Thyroid gland (tissue), 4 donors: Measurements from ENCODE around the gene KIF2C.

ENCODE experiments used
- CTCF ChIP-seq, 6 experiments: fragments of 200-600 bp in 3 of 6; fragments of 450-650 bp in 3 of 6; sonication (generic) in 3 of 6; IDR thresholded peaks; one replicate each; pipeline ENCODE4 v1.5.1; 2016 to 2019; ENCODE audit warnings: antibody characterized with exemption in 6 of 6, mild to moderate bottlenecking in 2 of 6, inconsistent platforms in 1 of 6, moderate library complexity in 1 of 6
- POLR2A ChIP-seq, 2 donors: fragments of 450-650 bp; IDR thresholded peaks; one replicate each; pipeline ENCODE4 v1.6.1; 2017; ENCODE audit warnings: antibody characterized with exemption in 2 of 2, mild to moderate bottlenecking in 2 of 2, moderate library complexity in 1 of 2

- TF ChIP-seq CTCF (IDR thresholded peaks at IDR 0.05): no peak
- no peak for TF ChIP-seq POLR2A (IDR thresholded peaks at IDR 0.05)
These were observed 38.5 kb downstream of the KIF2C start for GRCh38 chr1:44777969-44778635.
